ENCODE measurements around the gene WDR17.

DNA sequence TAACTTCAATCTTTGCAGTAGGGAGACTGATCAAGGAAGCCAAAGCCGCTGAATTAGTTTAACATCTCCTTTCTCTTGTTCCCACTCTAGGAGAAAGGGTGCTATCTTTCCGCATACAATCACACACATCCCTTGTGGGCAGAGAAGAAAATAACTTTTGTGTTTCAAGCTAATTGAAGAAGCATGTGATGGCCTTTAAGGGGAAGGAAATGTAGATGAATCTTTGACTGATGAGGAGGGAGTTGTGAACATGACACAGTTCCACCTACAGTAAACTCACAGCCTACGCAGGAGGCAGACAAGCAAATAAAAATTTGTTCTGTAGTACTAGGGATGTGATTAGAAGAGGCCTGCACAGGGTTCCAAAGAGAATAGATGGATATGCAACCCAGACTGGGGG is 144.5 kb downstream of the WDR17 start:
- TF ChIP-seq, protein P1, sequence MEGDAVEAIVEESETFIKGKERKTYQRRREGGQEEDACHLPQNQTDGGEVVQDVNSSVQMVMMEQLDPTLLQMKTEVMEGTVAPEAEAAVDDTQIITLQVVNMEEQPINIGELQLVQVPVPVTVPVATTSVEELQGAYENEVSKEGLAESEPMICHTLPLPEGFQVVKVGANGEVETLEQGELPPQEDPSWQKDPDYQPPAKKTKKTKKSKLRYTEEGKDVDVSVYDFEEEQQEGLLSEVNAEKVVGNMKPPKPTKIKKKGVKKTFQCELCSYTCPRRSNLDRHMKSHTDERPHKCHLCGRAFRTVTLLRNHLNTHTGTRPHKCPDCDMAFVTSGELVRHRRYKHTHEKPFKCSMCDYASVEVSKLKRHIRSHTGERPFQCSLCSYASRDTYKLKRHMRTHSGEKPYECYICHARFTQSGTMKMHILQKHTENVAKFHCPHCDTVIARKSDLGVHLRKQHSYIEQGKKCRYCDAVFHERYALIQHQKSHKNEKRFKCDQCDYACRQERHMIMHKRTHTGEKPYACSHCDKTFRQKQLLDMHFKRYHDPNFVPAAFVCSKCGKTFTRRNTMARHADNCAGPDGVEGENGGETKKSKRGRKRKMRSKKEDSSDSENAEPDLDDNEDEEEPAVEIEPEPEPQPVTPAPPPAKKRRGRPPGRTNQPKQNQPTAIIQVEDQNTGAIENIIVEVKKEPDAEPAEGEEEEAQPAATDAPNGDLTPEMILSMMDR (conservative IDR thresholded peaks at IDR 0.05), result no peak
- TF ChIP-seq ZFX (IDR thresholded peaks at IDR 0.05), result no peak

Measured in C4-2B (cell line).